ENCODE data around the gene GLI2.

GLI2 gene

GRCh38 chr2:120736202-120736623 lies 545 bp downstream of the GLI2 start:
- DNase-seq, result no peak
- intact Hi-C loops (cut with DNase I), result loop anchor here (5.0 to 10.0 kb wide), 2 partner anchors 131 to 209 kb away; no protein-coding TSS in a partner anchor

GRCh38 chr2:120736624-120737339 lies 1.1 kb downstream of the GLI2 start:
- peak in 3 of 10 donors; percentile 44 to 89 (median 88) for DNase-seq
- intact Hi-C loops (cut with DNase I), result loop anchor here (5.0 to 10.0 kb wide), 2 partner anchors 131 to 208 kb away; no protein-coding TSS in a partner anchor

- intact Hi-C loops (cut with DNase I), result loop anchor here (5.0 to 10.0 kb wide), 2 partner anchors 130 to 207 kb away; no protein-coding TSS in a partner anchor
- peak in 1 of 10 donors; percentile 79 for DNase-seq
Measured at GRCh38 chr2:120737340-120738101, 1.9 kb downstream of the GLI2 start.

- intact Hi-C loops (cut with DNase I), result loop anchor here (5.0 to 10.0 kb wide), 2 partner anchors 129 to 207 kb away; no protein-coding TSS in a partner anchor
- no peak for DNase-seq
Measured at GRCh38 chr2:120738117-120738516, 2.4 kb downstream of the GLI2 start.

- intact Hi-C loops (cut with DNase I), result loop anchor here (5.0 to 10.0 kb wide), 2 partner anchors 128 to 206 kb away; no protein-coding TSS in a partner anchor
- no peak for DNase-seq
Measured at GRCh38 chr2:120738786-120739437, 3.2 kb downstream of the GLI2 start.

- intact Hi-C loops (cut with DNase I), result loop anchor here (5.0 to 10.0 kb wide), 2 partner anchors 128 to 205 kb away; no protein-coding TSS in a partner anchor
- DNase-seq, result no peak
Measured at GRCh38 chr2:120739438-120740090, 3.9 kb downstream of the GLI2 start.

- DNase-seq, result no peak
- intact Hi-C loops (cut with DNase I), result no loop called here
Measured at GRCh38 chr2:120740375-120740764, 4.7 kb downstream of the GLI2 start.

- peak in 1 of 10 donors; percentile 68 for DNase-seq
- intact Hi-C loops (cut with DNase I), result no loop called here
Measured at GRCh38 chr2:120740765-120741524, 5.3 kb downstream of the GLI2 start.

- peak in 2 of 10 donors; percentile 41 to 54 for DNase-seq
- intact Hi-C loops (cut with DNase I), result no loop called here
Measured at GRCh38 chr2:120741571-120742561, 6.2 kb downstream of the GLI2 start.

GRCh38 chr2:120743657-120744056 lies 8.0 kb downstream of the GLI2 start:
- no peak for DNase-seq
- intact Hi-C loops (cut with DNase I), result no loop called here

- no peak for DNase-seq
- intact Hi-C loops (cut with DNase I), result no loop called here
Measured at GRCh38 chr2:120744817-120745216, 9.1 kb downstream of the GLI2 start.

- intact Hi-C loops (cut with DNase I), result no loop called here
- DNase-seq, result no peak
Measured at GRCh38 chr2:120745420-120746111, 9.9 kb downstream of the GLI2 start.

GRCh38 chr2:120746144-120746543 lies 10.5 kb downstream of the GLI2 start:
- intact Hi-C loops (cut with DNase I), result no loop called here
- DNase-seq, result peak in 1 of 10 donors; percentile 65

- intact Hi-C loops (cut with DNase I), result no loop called here
- no peak for DNase-seq
Measured at GRCh38 chr2:120747281-120747680, 11.6 kb downstream of the GLI2 start.

- DNase-seq, result no peak
- intact Hi-C loops (cut with DNase I), result no loop called here
Measured at GRCh38 chr2:120747706-120748105, 12.0 kb downstream of the GLI2 start.

GRCh38 chr2:120748310-120748709 lies 12.6 kb downstream of the GLI2 start:
- peak in 1 of 10 donors; percentile 63 for DNase-seq
- intact Hi-C loops (cut with DNase I), result no loop called here

GRCh38 chr2:120748741-120749140 lies 13.1 kb downstream of the GLI2 start:
- intact Hi-C loops (cut with DNase I), result no loop called here

More at GRCh38 chr2:120748741-120749140, 13.1 kb downstream of the GLI2 start:
- no peak for DNase-seq

Data from posterior cingulate gyrus (tissue), 11 donors.